Lower leg skin (tissue), 4 donors: ENCODE measurements around the gene RAB11A. TPM values are rescaled to one million over a fixed set of nuclear protein-coding genes. Genes with fewer than 3 reads are reported as not detected.

ENCODE experiments used
- DNase-seq, 2 donors: peaks; one replicate each; pipeline ENCODE4 v3.0.0-alpha.2; 2019; ENCODE audit warnings: low spot score in 2 of 2
- H3K4me3 ChIP-seq: fragments of 200-600 bp; sonication (generic); 2 replicates; pipeline ENCODE4 v1.5.1; 2017; ENCODE audit warnings: mild to moderate bottlenecking, low read depth; ENCODE audit not compliant: poor library complexity, severe bottlenecking
- CTCF ChIP-seq, 3 donors: fragments of 450-650 bp; IDR thresholded peaks; one replicate each; pipeline ENCODE4 v1.5.1; 2016; ENCODE audit warnings: antibody characterized with exemption in 3 of 3, mild to moderate bottlenecking in 3 of 3, moderate library complexity in 2 of 3
- POLR2A ChIP-seq, 2 donors: fragments of 450-650 bp; IDR thresholded peaks; one replicate each; pipeline ENCODE4 v1.6.1; 2016 to 2017; ENCODE audit warnings: antibody characterized with exemption in 2 of 2, mild to moderate bottlenecking in 1 of 2, moderate library complexity in 1 of 2
- WGBS, 2 donors: methylation state at CpG; one replicate each; pipeline ENCODE4 v1.1.5; 2018; 5-methylcytosine and 5-hydroxymethylcytosine counted together
- intact Hi-C: fragments of 100-400 bp; cut with DNase I; formaldehyde crosslinking; loops from one replicate; pipeline ENCODE4 v1.15.0; 2023; ENCODE audit warnings: low total_unique reads
- total RNA-seq, 4 donors: library from RNA; depleted of rRNA; stranded (reverse); fragments of >200 nt; gene quantifications; one replicate each; pipeline ENCODE4 v1.1.0, GENCODE V29; 2016

RAB11A gene
- total RNA-seq, 4 donors from 2014 or later = 451 to 676 (median 466) TPM

- H3K4me3 ChIP-seq = no peak overlapping the region
- no peak for DNase-seq
- no peak for TF ChIP-seq POLR2A (IDR thresholded peaks at IDR 0.05)
- TF ChIP-seq CTCF (IDR thresholded peaks at IDR 0.05) = no peak
- intact Hi-C loops = no loop called here
These were observed 4.0 kb downstream of the RAB11A start for GRCh38 chr15:65873256-65873655.

- WGBS, 2 donors = 88 to 100% methylated on average over 1 of the region's 1 CpG
- H3K4me3 ChIP-seq = no peak overlapping the region
- no peak for DNase-seq
- intact Hi-C loops = no loop called here
- TF ChIP-seq POLR2A (IDR thresholded peaks at IDR 0.05) (no peak), CTCF (IDR thresholded peaks at IDR 0.05) (no peak)
These were observed 6.2 kb downstream of the RAB11A start for GRCh38 chr15:65875458-65875857.

- no peak overlapping the region for H3K4me3 ChIP-seq
- DNase-seq = no peak
- intact Hi-C loops = no loop called here
- 80 to 93% methylated on average over 3 of the region's 3 CpGs for WGBS, 2 donors
- no peak for TF ChIP-seq POLR2A (IDR thresholded peaks at IDR 0.05)
- TF ChIP-seq CTCF (IDR thresholded peaks at IDR 0.05) = no peak
These were observed 8.5 kb downstream of the RAB11A start for GRCh38 chr15:65877749-65878148.

- TF ChIP-seq POLR2A (IDR thresholded peaks at IDR 0.05) (no peak), CTCF (IDR thresholded peaks at IDR 0.05) (no peak)
- WGBS, 2 donors = 84 to 87% methylated on average over 3 of the region's 3 CpGs
- no peak for DNase-seq
- H3K4me3 ChIP-seq = no peak overlapping the region
- intact Hi-C loops = no loop called here
These were observed 12.6 kb downstream of the RAB11A start for GRCh38 chr15:65881766-65882434.

GRCh38 chr15:65883571-65883970 is 14.3 kb downstream of the RAB11A start:
- no peak for DNase-seq
- WGBS, 2 donors = 92 to 95% methylated on average over 6 of the region's 6 CpGs
- TF ChIP-seq POLR2A (IDR thresholded peaks at IDR 0.05) = no peak
- TF ChIP-seq CTCF (IDR thresholded peaks at IDR 0.05) = no peak
- intact Hi-C loops = no loop called here
- no peak overlapping the region for H3K4me3 ChIP-seq

- intact Hi-C loops = no loop called here
- DNase-seq = no peak
- TF ChIP-seq CTCF (IDR thresholded peaks at IDR 0.05) (no peak), POLR2A (IDR thresholded peaks at IDR 0.05) (no peak)
- H3K4me3 ChIP-seq = no peak overlapping the region
These were observed 15.2 kb downstream of the RAB11A start for GRCh38 chr15:65884511-65884910.
